GM18873 (cell line): ENCODE measurements around the gene ADH1C.
"Not testable (repeated sequence)": the region's sequence is repeated elsewhere in the genome, so short reads cannot be mapped to it uniquely, and the experiment has no call there.

Experiments
- ATAC-seq: cut with Tn5 transposase; IDR thresholded peaks from one replicate; pipeline ENCODE4 v1.9.1; 2021; ENCODE audit warnings: mild to moderate bottlenecking, moderate library complexity, moderate number of reproducible peaks; ENCODE audit not compliant: unreplicated experiment, low FRiP score

ADH1C gene

DNA sequence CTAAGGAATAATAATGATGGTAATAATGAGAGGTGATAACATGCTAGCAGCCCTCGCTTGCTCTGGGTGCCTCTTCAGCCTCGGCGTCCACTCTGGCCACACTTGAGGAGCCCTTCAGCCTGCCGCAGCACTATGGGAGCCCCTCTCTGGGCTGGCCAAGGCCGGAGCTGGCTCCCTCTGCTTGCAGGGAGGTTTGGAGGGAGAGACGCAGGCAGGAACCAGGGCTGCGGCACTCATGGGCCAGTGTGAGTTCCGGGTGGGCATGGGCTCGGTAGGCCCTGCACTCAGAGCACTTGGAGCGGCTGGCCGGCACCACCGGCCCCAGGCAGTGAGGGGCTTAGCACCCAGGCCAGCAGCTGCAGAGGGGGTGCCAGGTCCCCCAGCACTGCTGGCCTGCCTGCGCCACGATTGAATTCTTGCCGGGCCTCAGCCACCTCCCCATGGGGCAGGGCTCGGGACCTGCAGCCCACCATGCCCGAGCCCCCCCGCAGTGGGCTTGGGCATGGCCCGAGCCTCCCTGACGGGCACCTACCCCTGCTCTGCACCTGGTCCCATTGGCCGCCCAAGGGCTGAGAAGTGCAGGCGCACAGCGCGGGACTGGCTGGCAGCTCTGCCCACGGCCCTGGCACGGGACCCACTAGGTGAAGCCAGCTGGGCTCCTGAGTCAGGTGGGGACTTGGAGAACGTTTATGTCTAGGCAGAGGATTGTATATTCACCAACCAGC is 7.1 kb upstream of the ADH1C start:
- ATAC-seq, result no peak

DNA sequence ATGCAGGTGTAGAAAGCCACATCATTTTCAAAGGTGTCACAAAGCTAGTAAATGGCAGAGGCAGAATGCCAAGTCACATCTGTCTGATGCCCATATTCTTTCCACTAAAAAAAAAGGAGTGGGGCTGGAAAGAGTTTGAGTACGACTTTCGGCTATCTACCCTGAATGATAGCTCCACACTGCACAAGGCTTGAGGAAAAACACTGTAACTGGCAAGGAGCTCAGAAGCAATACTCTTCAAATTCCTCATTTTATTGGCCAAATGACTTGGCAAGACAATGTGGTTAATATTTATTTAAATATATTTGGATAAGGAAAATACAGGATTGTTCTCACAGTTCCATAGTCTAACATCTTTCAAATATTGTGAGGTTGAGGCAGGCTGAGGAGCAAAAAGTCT is 5.4 kb upstream of the ADH1C start:
- ATAC-seq, result no peak

DNA sequence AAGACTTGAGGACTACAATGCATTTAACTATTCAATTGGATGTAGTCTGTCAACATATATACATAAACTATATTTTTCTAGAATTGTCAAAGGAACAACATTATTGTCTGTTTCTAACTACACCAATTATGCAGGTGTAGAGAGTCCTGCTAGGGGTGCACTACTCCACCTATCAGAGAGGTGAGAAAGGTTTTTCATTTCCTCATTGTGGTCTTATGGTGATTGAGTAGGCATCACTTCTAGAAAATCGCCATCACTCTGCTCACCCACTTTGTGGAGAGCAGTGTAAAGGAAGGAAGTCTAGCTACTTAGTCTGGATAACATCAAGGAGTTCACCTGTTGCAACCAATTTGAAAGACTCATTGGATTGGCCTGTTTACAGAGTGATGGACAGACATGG is 4.4 kb upstream of the ADH1C start:
- ATAC-seq, result peak; percentile 88

DNA sequence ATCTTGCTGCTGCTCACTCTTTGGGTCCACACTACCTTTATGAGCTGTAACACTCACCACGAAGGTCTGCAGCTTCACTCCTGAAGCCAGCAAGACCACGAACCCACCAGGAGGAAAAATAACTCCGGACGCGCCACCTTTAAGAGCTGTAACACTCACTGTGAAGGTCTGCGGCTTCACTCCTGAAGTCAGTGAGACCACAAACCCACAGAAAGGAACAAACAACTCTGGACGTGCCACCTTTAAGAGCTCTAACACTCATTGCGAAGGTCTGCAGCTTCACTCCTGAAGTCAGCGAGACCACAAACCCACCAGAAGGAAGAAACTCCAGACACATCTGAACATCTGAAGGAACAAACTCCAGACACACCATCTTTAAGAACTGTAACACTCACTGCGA is 3.6 kb upstream of the ADH1C start:
- not testable (repeated sequence) for ATAC-seq

DNA sequence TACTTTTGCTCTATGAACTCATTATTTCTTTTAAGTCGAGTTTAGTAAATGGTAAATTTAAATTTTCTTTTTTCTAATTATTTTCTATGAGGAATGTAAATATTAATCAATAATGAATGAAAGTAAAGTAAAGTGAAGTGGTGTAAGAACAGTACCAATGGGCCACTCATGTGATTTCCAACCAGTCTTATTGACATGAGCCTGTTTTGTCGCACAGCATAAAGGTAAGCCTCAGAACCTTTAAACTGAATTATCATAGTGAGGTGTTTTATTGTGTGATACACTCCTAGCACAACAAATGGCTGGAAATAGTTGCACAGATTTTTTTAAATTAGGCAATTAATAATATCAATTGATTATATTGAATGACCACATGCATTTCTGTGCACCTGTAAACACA is 1.1 kb downstream of the ADH1C start:
- no peak for ATAC-seq

DNA sequence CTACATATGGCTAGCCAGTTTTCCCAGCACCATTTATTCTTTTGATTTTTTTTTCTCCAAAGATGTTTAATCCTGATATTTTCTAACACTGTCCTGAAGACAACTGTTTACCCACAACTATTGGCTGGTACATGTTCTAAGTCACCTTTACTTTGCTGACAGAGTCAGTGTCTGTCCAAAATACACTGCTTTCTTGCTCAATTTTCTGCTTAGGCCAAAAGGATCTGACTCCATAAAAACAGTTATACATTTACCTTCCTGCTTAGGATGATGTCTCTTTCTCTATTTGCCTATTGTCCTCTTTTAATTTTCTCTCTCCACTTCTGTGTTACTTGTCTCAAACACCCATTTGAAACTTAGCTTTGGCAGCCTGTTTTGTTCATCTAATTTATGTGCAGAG is 3.2 kb downstream of the ADH1C start:
- ATAC-seq, result no peak

DNA sequence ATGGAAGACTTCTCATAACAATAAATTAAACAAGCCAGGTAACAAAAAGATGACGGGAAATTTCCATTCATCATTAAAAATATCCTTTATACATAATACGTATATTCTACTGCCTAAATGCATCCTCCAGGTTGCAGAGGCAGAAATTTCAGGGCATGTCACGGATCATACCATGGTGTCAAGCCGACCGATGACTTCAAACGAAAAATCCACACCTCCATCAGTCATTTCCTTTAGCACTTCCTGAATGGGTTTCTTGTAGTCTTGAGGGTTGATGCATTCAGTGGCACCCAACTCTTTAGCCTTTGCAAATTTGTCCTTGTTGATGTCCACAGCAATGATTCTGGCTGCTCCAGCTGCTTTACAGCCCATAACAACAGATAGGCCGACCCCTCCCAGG is 9.9 kb downstream of the ADH1C start:
- ATAC-seq, result not testable (repeated sequence)

DNA sequence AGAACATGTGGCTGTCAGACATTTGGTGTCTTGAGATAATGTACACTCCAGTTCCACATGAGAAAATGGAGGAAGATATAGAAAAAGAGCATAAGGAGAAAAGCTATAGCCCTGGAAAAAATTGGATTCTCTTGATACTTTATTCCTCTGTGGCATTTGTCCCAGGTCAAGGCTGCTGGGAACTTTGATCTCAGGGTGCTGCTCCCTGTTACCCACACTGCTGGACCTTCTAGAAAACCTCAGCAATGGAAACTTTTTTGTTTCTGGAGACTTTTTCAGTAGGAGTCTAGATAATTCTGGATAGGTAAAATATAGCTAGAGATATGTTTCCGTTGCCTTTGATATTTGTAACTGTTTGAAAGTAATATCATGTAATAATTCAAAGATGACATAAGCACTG is 11.1 kb downstream of the ADH1C start:
- no peak for ATAC-seq

DNA sequence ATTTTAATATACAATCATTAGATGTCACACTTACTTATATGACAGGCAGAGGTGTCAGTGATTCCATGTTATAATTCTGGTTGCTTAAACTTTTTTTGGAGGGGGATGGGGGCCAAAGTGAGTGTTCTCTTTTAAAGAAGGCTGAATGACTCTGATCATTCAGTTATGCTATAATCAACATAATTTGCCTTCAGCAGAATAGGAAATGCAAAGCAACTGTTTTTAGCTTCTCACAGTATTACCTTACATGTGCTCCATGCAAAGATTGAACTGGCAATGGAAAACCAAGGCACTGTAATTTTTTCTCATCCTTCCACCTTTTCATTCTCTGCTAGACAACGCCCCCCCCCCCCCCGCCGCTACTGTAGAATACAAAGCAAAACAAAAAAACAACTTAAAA is 13.4 kb downstream of the ADH1C start:
- no peak for ATAC-seq

DNA sequence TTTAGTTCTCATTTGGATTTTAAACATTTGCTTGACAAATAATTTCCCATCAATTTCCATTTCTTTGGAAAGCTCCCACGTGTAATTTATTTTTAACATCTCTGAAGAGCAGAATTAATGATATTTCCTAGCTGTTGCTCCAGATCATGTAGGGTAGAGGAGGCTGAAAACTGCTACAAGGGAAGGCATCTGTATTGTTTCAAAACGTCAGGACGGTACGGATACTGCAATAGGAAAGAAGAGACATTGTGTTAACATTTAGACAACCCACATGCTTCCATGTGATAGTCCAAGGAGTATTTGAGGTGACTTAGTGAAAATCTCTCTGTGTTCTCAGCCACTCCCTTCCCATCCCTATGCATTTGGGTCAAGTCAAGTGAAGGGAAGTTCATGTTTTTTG is 16.0 kb downstream of the ADH1C start:
- ATAC-seq, result no peak

DNA sequence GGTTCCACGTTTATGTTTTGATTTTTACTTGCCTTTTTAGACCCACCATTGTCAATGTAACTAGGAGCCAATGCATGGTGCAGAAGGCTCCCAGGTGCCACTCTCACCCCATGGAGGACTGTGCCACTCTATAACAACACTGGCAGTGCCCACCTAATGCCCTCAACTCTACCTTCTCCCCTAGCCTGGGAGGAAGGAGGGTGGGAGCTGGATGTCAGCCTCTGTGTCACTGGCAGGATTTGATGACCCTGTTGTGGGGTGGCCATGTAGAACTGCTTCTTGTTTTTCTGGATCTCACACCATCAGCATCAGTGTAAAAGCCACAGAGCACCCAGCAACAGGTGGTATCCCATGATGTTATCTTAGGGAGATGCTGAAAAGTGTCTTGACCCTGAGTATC is 17.7 kb downstream of the ADH1C start:
- ATAC-seq, result no peak

DNA sequence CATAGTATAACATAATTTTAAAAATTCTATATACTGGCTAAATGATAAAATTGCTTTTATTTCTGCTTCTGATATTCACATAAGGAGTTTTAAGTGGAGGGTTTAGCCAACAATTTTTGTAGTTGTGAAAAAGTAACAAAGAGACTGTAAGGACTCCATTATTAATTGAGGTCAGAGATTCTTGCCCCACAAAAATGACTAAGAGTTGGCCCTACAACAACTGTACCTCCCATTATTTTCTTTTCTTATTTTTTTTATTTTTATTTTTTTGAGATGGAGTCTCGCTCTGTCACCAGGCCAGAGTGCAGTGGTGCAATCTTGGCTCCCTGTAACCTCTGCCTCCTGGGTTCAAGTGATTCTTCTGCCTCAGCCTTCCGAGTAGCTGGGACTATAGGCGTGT is 21.9 kb downstream of the ADH1C start:
- no peak for ATAC-seq

DNA sequence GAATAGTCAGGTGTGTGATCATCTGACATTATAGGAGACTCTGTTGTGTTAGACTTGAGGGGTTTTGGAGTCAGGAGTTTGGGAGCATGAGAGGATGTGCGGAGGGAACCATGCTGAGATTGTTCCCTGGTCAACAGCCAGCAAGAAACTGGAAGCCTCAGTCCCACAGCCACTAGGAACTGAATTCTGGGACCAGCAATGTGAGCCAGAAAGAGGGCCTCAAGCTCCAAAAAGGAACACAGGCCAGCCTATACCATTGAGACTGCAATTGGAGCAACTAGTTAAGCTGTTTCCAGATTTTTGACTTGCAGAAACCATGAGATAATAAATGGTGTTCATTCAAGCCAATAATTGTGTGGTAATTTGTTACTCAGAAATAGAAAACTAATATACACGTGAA is 22.7 kb downstream of the ADH1C start:
- no peak for ATAC-seq

DNA sequence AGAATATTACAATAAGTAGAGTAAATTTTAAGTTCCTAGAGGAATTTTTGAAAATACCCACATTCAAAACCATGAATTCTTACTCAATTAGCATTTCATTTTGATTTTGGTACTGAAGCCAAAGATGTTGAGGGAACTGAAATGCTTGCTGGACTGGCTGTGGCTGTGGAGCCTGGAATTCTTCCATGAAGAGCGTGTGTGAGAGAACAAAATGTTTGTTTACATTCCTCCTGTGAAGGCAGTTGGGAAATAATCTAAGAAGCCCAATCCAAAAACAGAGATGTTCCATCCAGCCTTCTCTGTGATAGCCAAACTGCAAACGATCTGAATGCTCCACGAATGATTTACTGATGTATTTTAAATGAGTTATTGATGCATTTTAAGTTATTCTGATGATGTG is 27.6 kb downstream of the ADH1C start:
- no peak for ATAC-seq

DNA sequence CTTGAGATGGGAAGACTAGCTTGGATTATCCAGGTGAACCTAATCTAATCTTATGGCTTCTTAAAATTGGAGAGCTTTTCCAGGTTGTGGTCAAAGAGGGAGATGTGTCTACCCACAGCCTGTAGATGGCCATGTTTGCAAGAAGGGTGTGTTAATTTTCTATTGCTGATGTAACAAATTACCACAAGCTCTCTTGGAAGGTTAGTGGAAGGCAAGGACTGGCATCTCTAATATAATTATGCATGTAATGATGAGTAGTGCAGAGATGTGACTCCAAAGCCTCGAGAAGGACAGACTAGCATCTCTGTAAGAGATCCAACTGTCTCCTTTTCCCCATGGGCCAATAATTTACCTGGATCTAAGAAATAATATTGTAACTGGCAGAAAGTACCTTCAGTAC is 28.2 kb downstream of the ADH1C start:
- no peak for ATAC-seq

DNA sequence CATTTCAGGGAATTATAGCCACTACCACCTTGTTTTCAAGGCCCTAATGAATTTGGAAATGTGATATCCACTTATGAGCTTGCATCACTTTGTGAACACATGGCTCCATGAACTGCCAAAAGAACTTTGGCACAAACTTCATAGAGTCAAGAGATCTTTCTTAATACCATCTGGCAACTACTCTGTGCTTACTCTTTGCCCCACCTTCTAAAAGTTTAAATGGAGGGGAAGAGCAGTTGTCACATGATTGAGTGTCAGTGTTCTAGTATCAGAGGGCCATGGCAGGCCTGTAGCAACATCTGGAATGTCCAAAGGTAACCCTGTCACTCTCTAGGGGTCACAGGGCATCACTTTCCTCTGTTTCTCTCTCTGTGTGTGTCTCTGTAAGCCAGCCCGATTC is 28.8 kb downstream of the ADH1C start:
- ATAC-seq, result no peak

DNA sequence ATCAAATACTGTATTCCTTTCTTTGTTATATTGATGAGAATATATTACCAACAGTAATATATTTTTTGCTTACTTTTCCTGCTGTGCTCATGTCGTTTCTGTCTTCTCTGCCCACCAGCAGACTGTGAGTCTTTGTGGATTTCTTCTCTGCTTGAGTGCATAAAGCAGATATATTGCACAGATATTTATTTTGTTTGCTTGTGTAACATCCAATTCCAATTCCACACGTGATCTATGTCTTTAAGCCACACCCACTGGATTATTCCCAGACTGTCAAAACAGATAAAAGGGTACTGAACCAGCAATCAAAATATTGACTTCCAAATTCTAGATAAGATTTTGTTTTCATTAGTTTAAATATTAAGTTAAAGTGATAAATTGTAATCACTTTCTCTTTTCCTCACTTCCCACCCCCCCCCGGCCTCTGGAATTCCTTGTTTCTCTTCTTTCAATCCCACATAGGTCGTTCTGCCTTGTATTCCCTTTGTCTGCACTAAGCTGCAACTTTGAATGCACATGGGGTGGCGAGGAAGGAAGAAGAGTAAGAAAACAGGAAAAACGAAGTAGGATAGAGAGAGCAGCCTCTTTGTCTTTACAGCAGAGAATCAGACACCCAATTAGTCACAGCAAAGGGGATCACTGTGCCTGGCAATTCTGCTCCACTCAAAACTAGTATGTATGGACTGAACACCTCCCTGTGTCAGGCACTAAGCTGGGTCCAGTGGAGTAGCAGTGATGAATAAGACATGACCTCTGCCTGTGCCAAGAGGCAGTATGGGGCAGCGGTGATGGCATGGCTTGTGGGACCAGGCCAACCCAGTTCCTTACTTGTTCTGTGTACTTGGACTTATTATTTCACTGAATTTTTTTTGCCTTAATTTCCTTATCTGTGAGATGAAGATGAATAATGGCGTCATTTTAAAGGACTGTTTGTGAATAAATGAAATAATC is 31.0 kb downstream of the ADH1C start, which contains the start of gene ADH1B:
TSS of gene ADH1B (minus strand) at position 161 of the 951 bp plus-strand sequence. CDS start at position 91, 70 bp downstream.
- ATAC-seq, result no peak

DNA sequence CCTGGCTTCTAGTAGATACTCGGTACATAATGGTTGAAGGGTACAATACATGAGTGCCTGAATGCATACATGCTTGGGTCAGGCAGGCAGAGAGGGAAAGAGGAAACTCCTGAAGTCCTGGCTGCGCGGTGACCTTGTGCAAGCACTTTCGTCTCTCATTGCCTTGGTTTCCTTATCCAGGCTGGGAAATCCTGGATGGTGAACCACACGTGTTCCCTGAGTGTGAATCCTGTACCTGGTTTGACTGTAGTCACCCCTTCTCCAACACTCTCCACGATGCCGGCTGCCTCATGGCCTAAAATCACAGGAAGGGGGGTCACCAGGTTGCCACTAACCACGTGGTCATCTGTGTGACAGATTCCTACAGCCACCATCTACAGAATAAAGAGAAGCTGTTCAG is 34.7 kb downstream of the ADH1C start:
- ATAC-seq, result not testable (repeated sequence)

DNA sequence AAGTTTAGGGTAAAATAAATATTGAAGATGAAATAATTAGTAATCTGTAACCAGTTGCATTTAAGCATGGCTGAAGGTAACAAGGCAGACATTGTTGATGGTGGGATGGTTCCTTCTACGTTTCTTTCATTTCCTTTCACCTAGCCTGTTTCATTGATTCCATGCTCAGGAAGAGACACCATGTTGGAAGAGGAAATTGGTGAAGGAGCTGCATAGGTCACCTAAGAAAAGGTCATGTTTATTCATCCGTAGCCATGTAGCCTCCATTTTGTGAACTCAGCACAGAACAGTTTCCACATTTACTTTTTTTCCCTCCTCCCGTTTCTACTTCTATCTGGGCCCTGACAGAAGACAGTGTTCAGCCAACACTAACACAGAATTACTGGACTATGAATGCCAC is 35.2 kb downstream of the ADH1C start:
- no peak for ATAC-seq

DNA sequence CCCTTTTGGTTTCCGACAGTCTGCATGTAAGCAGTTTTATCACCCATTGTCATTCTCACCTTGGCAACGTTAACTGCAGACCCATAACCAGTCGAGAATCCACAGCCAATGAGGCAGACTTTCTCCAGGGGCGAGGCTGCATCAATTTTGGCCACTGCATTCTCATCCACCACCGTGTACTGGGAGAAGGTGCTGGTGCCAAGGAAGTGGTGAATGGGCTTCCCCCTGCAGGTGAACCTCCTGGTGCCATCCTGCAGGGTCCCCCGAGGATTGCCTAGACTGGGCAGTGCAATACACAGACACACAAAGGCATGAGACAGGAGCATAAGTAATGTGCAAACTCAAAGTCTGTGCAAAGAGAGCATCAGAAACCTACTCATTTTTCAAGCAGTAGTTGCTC is 36.7 kb downstream of the ADH1C start:
- ATAC-seq, result no peak

DNA sequence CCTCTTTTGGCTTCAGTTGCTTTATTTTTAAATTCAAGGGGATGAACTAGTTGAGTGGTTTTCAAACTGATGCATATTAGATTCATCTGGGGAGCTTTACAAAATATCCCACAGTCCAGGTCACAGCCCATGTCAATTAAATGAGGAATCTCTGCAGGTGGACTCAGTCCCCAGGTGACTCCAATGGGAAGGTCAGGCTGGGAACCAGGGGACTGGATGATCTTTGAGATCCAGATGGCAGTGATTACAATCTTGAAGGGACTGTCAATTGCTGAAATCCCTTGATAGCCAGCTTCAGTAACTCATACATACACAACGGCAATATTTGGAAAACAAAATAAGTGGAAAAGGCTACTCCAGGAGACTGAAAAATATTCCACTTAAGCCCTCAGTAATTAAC is 38.3 kb downstream of the ADH1C start:
- no peak for ATAC-seq

DNA sequence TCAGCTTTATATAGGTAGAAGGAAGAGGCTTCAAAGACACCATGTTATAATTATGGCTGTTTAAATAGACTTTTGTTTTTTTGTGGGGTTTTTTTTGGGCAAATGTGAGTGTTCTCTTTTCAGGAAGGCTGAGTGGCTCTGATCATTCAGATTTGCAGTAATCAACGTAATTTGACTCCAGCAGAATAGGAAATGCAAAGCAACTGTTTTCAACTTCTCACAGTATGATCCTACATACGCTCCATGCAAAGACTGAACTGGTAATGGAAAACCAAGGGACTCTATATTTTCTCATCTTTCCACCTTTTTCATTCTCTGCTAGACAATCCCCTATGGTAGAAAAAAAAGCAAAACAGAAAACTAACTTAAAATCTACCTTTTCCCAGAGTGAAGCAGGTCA is 42.2 kb downstream of the ADH1C start:
- ATAC-seq, result no peak
